Measurements from ENCODE around the gene ACKR1.

- no peak for TF ChIP-seq CTCF (IDR thresholded peaks at IDR 0.05)
- TF ChIP-seq RAD21 (IDR thresholded peaks at IDR 0.05; ENCODE audit: low read length): no peak
- no peak for TF ChIP-seq REST (IDR thresholded peaks at IDR 0.05; ENCODE audit: low read depth, low read length)
- no peak for TF ChIP-seq RFX5 (IDR thresholded peaks at IDR 0.05; ENCODE audit: low read length)
- TF ChIP-seq RXRA (IDR thresholded peaks at IDR 0.05; ENCODE audit: borderline replicate concordance, low read depth): no peak
- no peak for TF ChIP-seq MEF2A (IDR thresholded peaks at IDR 0.05; ENCODE audit: borderline replicate concordance, low read depth)
- TF ChIP-seq JUND (IDR thresholded peaks at IDR 0.05): no peak
- TF ChIP-seq YY1 (IDR thresholded peaks at IDR 0.05; ENCODE audit: low read depth): no peak
- no peak for TF ChIP-seq ZBTB33 (IDR thresholded peaks at IDR 0.05; ENCODE audit: borderline replicate concordance, low read depth)
- TF ChIP-seq TCF12 (IDR thresholded peaks at IDR 0.05): no peak
- TF ChIP-seq MAX (IDR thresholded peaks at IDR 0.05; ENCODE audit: low read depth): no peak
- no peak for TF ChIP-seq EP300 (IDR thresholded peaks at IDR 0.05; ENCODE audit: borderline replicate concordance in 1 of 2, low read depth in 1 of 2, low read length in 1 of 2)
- TF ChIP-seq USF1 (IDR thresholded peaks at IDR 0.05; ENCODE audit: borderline replicate concordance, low read depth): no peak
- no peak for TF ChIP-seq NFIC (IDR thresholded peaks at IDR 0.05; ENCODE audit: borderline replicate concordance)
These were observed 16.3 kb upstream of the ACKR1 start for GRCh38 chr1:159188375-159188788.
